Left lung (tissue), 10 donors: ENCODE data around the gene MORN1. TPM values are rescaled to one million over a fixed set of nuclear protein-coding genes. Genes with fewer than 3 reads are reported as not detected.

Experiments
- ATAC-seq: fragments of 200-7000 bp; cut with Tn5 transposase; one replicate; pipeline ENCODE4 v1.9.1; 2020; ENCODE audit warnings: moderate library complexity
- DNase-seq, 4 donors: peaks; one replicate each; pipeline ENCODE4 v3.0.0-alpha.2; 2013 to 2020
- H3K27ac ChIP-seq, 2 donors: fragments of 200-600 bp; sonication (generic) in 1 of 2; one replicate each; pipeline versions ENCODE4 v1.5.0 to v1.8.0; 2020 to 2021
- H3K27me3 ChIP-seq, 2 donors: fragments of 200-600 bp; sonication (generic) in 1 of 2; one replicate each; pipeline versions ENCODE4 v1.5.0 to v1.8.0; 2020 to 2021
- H3K36me3 ChIP-seq, 2 donors: fragments of 200-600 bp; sonication (generic) in 1 of 2; one replicate each; pipeline versions ENCODE4 v1.5.0 to v1.8.0; 2020 to 2021
- H3K4me1 ChIP-seq, 2 donors: fragments of 200-600 bp; one replicate each; pipeline ENCODE4 v1.8.0; 2021
- H3K4me3 ChIP-seq, 2 donors: fragments of 200-600 bp; sonication (generic) in 1 of 2; one replicate each; pipeline versions ENCODE4 v1.5.0 to v1.8.0; 2020 to 2021; ENCODE audit warnings: mild to moderate bottlenecking in 1 of 2
- H3K9me3 ChIP-seq, 2 donors: fragments of 200-600 bp; sonication (generic) in 1 of 2; one replicate each; pipeline versions ENCODE4 v1.5.0 to v1.8.0; 2020 to 2021
- CTCF ChIP-seq, 2 donors: fragments of 200-600 bp; sonication (generic) in 1 of 2; IDR thresholded peaks; one replicate each; pipeline versions ENCODE4 v1.5.0 to v1.8.0; 2021; ENCODE audit warnings: antibody characterized with exemption in 2 of 2
- intact Hi-C, 2 donors: fragments of 100-400 bp; cut with DNase I; formaldehyde crosslinking; loops; one replicate each; pipeline versions ENCODE4 v1.11.2 to v1.14.2; 2022
- polyA plus RNA-seq, 6 donors: library from polyadenylated mRNA; unstranded; fragments of 120-200 nt; gene quantifications; one replicate each; pipeline ENCODE4 v1.2.1, GENCODE V29; 2013; ENCODE audit not compliant: insufficient read length in 6 of 6
- total RNA-seq, 2 donors: library from RNA; stranded (reverse); fragmentation: NEBNext Ultra II Directional; extraction: Animal tissue kit (Norgen Biotek cat#: 25700); gene quantifications; one replicate each; pipeline ENCODE4 v1.2.1, GENCODE V29; 2021
- donor health status: DM: no; HTN: yes; CAD: no.
- donor health status: DM: no; HTN: no; CAD: no.

Gene MORN1
- total and polyA plus RNA-seq, 8 donors, result 7.5 to 17.8 (median 14.1) TPM

- no peak for TF ChIP-seq CTCF (IDR thresholded peaks at IDR 0.05)
- Histone ChIP-seq H3K9me3 (no peaks in the 10 kb centered on the region), H3K27ac (peak overlapping the region; percentile 86 to 92), H3K36me3 (peaks cover 0 to 8% of the 10 kb centered on the region in 2 donors), H3K4me1 (peaks cover 27 to 66% of the 10 kb centered on the region in 2 donors), H3K4me3 (peak overlapping the region; percentile 53 to 55), H3K27me3 (peaks cover 0 to 35% of the 10 kb centered on the region in 2 donors)
- intact Hi-C loops, result loop anchor here in 1 of 2 donors (10.0 kb wide), 1 partner anchor 80 kb away; no protein-coding TSS in a partner anchor
- peak in 3 of 4 donors; percentile 74 to 87 (median 86) for DNase-seq
- ATAC-seq, result peak; percentile 36
Measured at GRCh38 chr1:2314273-2314802, 77.0 kb downstream of the MORN1 start.

GRCh38 chr1:2313651-2314261 is 77.6 kb downstream of the MORN1 start:
- H3K27me3 ChIP-seq, result peaks cover 0 to 35% of the 10 kb centered on the region in 2 donors
- intact Hi-C loops, result loop anchor here in 1 of 2 donors (10.0 kb wide), 1 partner anchor 79 kb away; no protein-coding TSS in a partner anchor
- ATAC-seq, result no peak
- no peak for DNase-seq
- peaks cover 27 to 66% of the 10 kb centered on the region in 2 donors for H3K4me1 ChIP-seq
- peaks cover 0 to 14% of the 10 kb centered on the region in 2 donors for H3K36me3 ChIP-seq
- no peak for TF ChIP-seq CTCF (IDR thresholded peaks at IDR 0.05)
- no peaks in the 10 kb centered on the region for H3K9me3 ChIP-seq
- H3K27ac ChIP-seq, result peak overlapping the region; percentile 86 to 92
- peak overlapping the region in 1 of 2 donors; percentile 53 for H3K4me3 ChIP-seq

- Histone ChIP-seq H3K4me3 (no peak overlapping the region), H3K27me3 (peaks cover 0 to 35% of the 10 kb centered on the region in 2 donors), H3K9me3 (no peaks in the 10 kb centered on the region), H3K36me3 (peaks cover 0 to 25% of the 10 kb centered on the region in 2 donors), H3K4me1 (peaks cover 27 to 66% of the 10 kb centered on the region in 2 donors), H3K27ac (peak overlapping the region; percentile 86 to 92)
- TF ChIP-seq CTCF (IDR thresholded peaks at IDR 0.05), result no peak
- no peak for ATAC-seq
- intact Hi-C loops, result loop anchor here in 1 of 2 donors (10.0 kb wide), 1 partner anchor 78 kb away; no protein-coding TSS in a partner anchor
- DNase-seq, result no peak
Measured at GRCh38 chr1:2312515-2313301, 78.6 kb downstream of the MORN1 start.

GRCh38 chr1:2312160-2312514 is 79.2 kb downstream of the MORN1 start:
- Histone ChIP-seq H3K36me3 (peaks cover 0 to 30% of the 10 kb centered on the region in 2 donors), H3K4me1 (peaks cover 27 to 66% of the 10 kb centered on the region in 2 donors), H3K4me3 (no peak overlapping the region), H3K27me3 (peaks cover 0 to 35% of the 10 kb centered on the region in 2 donors), H3K27ac (peak overlapping the region in 1 of 2 donors; percentile 86), H3K9me3 (no peaks in the 10 kb centered on the region)
- intact Hi-C loops, result loop anchor here in 1 of 2 donors (10.0 kb wide), 1 partner anchor 77 kb away; no protein-coding TSS in a partner anchor
- ATAC-seq (no peak), DNase-seq (no peak)
- TF ChIP-seq CTCF (IDR thresholded peaks at IDR 0.05), result no peak
